Naive thymus-derived CD4-positive, alpha-beta T cell (primary cell): ENCODE measurements around the gene AMBP. TPM values are rescaled to one million over a fixed set of nuclear protein-coding genes. Genes with fewer than 3 reads are reported as not detected.
A peak's percentile ranks its signal among the peaks of the same experiment; 100 is the strongest.

Source experiments
- ATAC-seq: fragments of 150-1000 bp; cut with Tn5 transposase; 2 replicates; pipeline ENCODE4 v1.10.0; 2021; ENCODE audit warnings: mild to moderate bottlenecking, moderate library complexity
- CTCF ChIA-PET: fragments of 350-600 bp; sonication (Branson Sonifier 250); formaldehyde crosslinking; loops from one replicate; lab custom pipeline; 2021; ENCODE audit warnings: antibody characterized with exemption; lab: Charles Lee
- POLR2A ChIA-PET: fragments of 350-600 bp; sonication (Branson Sonifier 250); formaldehyde crosslinking; loops from one replicate; lab custom pipeline; 2021; ENCODE audit warnings: antibody characterized with exemption, inconsistent platforms; lab: Charles Lee
- DNase-seq, 9 donors: peaks; one replicate each; pipeline versions ENCODE4 v3.0.0 to v3.0.0-alpha.2; 2020 to 2022; ENCODE audit warnings: mixed read lengths in 1 of 9
- H3K27ac ChIP-seq: one replicate; pipeline ENCODE4 v1.7.0; 2013; ENCODE audit warnings: mild to moderate bottlenecking, low read depth, low read length, moderate library complexity
- H3K27me3 ChIP-seq, 2 donors: one replicate each; pipeline ENCODE4 v1.7.0; 2013; ENCODE audit warnings: low read length in 2 of 2, mild to moderate bottlenecking in 2 of 2, moderate library complexity in 2 of 2; ENCODE audit not compliant: control insufficient read depth in 2 of 2, insufficient read depth in 2 of 2
- H3K36me3 ChIP-seq, 3 experiments: 1 replicate in 2 of 3; 2 replicates in 1 of 3; pipeline ENCODE4 v1.7.0; 2013; ENCODE audit warnings: low read length in 3 of 3, mild to moderate bottlenecking in 3 of 3, moderate library complexity in 1 of 3; ENCODE audit not compliant: insufficient read depth in 3 of 3, control insufficient read depth in 2 of 3
- H3K4me1 ChIP-seq, 2 donors: one replicate each; pipeline ENCODE4 v1.7.0; 2013; ENCODE audit warnings: low read length in 2 of 2, mild to moderate bottlenecking in 2 of 2, moderate library complexity in 1 of 2; ENCODE audit not compliant: control insufficient read depth in 2 of 2, insufficient read depth in 2 of 2
- H3K4me3 ChIP-seq: 2 replicates; pipeline ENCODE4 v1.7.0; 2013; ENCODE audit warnings: mild to moderate bottlenecking, low read length
- H3K9me3 ChIP-seq, 3 experiments: 1 replicate in 2 of 3; 2 replicates in 1 of 3; pipeline ENCODE4 v1.7.0; 2013; ENCODE audit warnings: low read length in 3 of 3; ENCODE audit not compliant: control insufficient read depth in 2 of 3
- H3K27ac Mint-ChIP-seq, 9 donors: one replicate each; pipeline ENCODE4 v1.8.0; 2020 to 2022; ENCODE audit warnings: mixed read lengths in 9 of 9, mild to moderate bottlenecking in 8 of 9, moderate library complexity in 5 of 9, inconsistent platforms in 2 of 9
- H3K27me3 Mint-ChIP-seq, 5 donors: one replicate each; pipeline ENCODE4 v1.8.0; 2021 to 2022; ENCODE audit warnings: mixed read lengths in 5 of 5, mild to moderate bottlenecking in 1 of 5
- H3K36me3 Mint-ChIP-seq, 5 donors: one replicate each; pipeline ENCODE4 v1.8.0; 2020 to 2022; ENCODE audit warnings: mixed read lengths in 5 of 5, mild to moderate bottlenecking in 3 of 5, inconsistent platforms in 1 of 5
- H3K4me1 Mint-ChIP-seq, 7 donors: one replicate each; pipeline ENCODE4 v1.8.0; 2020 to 2022; ENCODE audit warnings: mixed read lengths in 7 of 7, mild to moderate bottlenecking in 3 of 7, inconsistent platforms in 1 of 7
- H3K4me3 Mint-ChIP-seq, 10 donors: one replicate each; pipeline ENCODE4 v1.8.0; 2020 to 2022; ENCODE audit warnings: mild to moderate bottlenecking in 10 of 10, mixed read lengths in 10 of 10, moderate library complexity in 6 of 10, inconsistent platforms in 2 of 10
- H3K9me3 Mint-ChIP-seq, 11 donors: one replicate each; pipeline ENCODE4 v1.8.0; 2020 to 2022; ENCODE audit warnings: mixed read lengths in 11 of 11, mild to moderate bottlenecking in 4 of 11, inconsistent platforms in 1 of 11, moderate library complexity in 1 of 11
- intact Hi-C, 2 donors: fragments of 100-400 bp; cut with micrococcal nuclease; formaldehyde crosslinking; loops; one replicate each; pipeline ENCODE4 v1.15.1; 2023
- polyA plus RNA-seq, 2 donors: library from polyadenylated mRNA; unstranded; fragments of 300-500 nt; fragmentation: Illumina TruSeq; gene quantifications; one replicate each; pipeline ENCODE4 v1.2.3, GENCODE V29; 2021
- total RNA-seq, 6 experiments: library from RNA in 5 of 6; stranded (reverse) in 5 of 6; gene quantifications; 1 replicate in 5 of 6; 2 replicates in 1 of 6; pipeline ENCODE4 v1.2.3 and lab custom pipeline; 2021 to 2026

Gene AMBP
- total and polyA plus RNA-seq, 7 experiments from 2014 or later, result not detected

- H3K4me3 Mint-ChIP-seq, result no peak overlapping the region
- ChIA-PET POLR2A (no interaction called here), CTCF (no interaction called here)
- H3K27ac Mint-ChIP-seq, result no peak overlapping the region
- Histone ChIP-seq H3K27me3 (no peaks in the 10 kb centered on the region), H3K36me3 (no peaks in the 10 kb centered on the region), H3K4me1 (no peaks in the 10 kb centered on the region), H3K27ac (no peak overlapping the region), H3K9me3 (no peaks in the 10 kb centered on the region), H3K4me3 (no peak overlapping the region)
- peaks cover 7 to 30% (median 14%) of the 10 kb centered on the region in 5 donors for H3K27me3 Mint-ChIP-seq
- ATAC-seq (no peak), DNase-seq (no peak)
- H3K4me1 Mint-ChIP-seq, result peaks cover 0 to 3% (median 0%) of the 10 kb centered on the region in 7 donors
- H3K36me3 Mint-ChIP-seq, result no peaks in the 10 kb centered on the region
- intact Hi-C loops, result no loop called here
- peaks cover 0 to 2% (median 0%) of the 10 kb centered on the region in 11 donors for H3K9me3 Mint-ChIP-seq
Measured at GRCh38 chr9:114112325-114112724, 34.2 kb upstream of the AMBP start.

- ChIA-PET CTCF (interaction anchor here (1.4 kb wide), 1 partner anchor 181 kb away, joined by 5 read pairs; no protein-coding TSS in a partner anchor), POLR2A (no interaction called here)
- Mint-ChIP-seq H3K27ac (no peak overlapping the region), H3K4me3 (no peak overlapping the region), H3K9me3 (peaks cover 0 to 2% (median 0%) of the 10 kb centered on the region in 11 donors), H3K4me1 (peaks cover 0 to 3% (median 0%) of the 10 kb centered on the region in 7 donors), H3K27me3 (peaks cover 3 to 27% (median 15%) of the 10 kb centered on the region in 5 donors), H3K36me3 (no peaks in the 10 kb centered on the region)
- intact Hi-C loops, result no loop called here
- DNase-seq (no peak), ATAC-seq (no peak)
- Histone ChIP-seq H3K4me3 (no peak overlapping the region), H3K27me3 (no peaks in the 10 kb centered on the region), H3K9me3 (no peaks in the 10 kb centered on the region), H3K4me1 (no peaks in the 10 kb centered on the region), H3K36me3 (no peaks in the 10 kb centered on the region), H3K27ac (no peak overlapping the region)
Measured at GRCh38 chr9:114110180-114110579, 32.1 kb upstream of the AMBP start.

DNA sequence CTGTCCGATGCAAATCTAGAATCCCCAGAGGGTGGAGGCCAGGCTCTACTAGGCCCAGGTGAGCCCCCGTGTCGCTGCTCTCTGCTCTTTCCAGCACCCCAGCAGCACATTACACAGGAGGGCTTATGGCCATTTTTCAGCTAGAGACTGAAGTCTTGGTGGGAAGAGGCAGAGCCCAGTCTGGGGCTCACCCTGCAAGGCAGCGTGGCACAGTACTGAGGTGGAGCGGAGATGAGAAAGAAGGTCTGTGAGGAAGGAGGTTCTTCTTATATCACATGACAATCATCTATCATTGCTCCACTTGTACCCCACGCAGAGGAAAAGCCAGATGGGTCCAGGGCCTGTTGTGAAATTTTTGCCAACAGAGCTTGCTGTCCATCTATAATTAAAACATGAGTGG, 31.0 kb upstream of the AMBP start:
- no peak for ATAC-seq
- H3K27ac Mint-ChIP-seq, result no peak overlapping the region
- Histone ChIP-seq H3K27ac (no peak overlapping the region), H3K4me1 (no peaks in the 10 kb centered on the region), H3K36me3 (no peaks in the 10 kb centered on the region), H3K4me3 (no peak overlapping the region), H3K9me3 (no peaks in the 10 kb centered on the region), H3K27me3 (no peaks in the 10 kb centered on the region)
- peaks cover 3 to 27% (median 17%) of the 10 kb centered on the region in 5 donors for H3K27me3 Mint-ChIP-seq
- ChIA-PET CTCF (interaction anchor here (1.4 kb wide), 1 partner anchor 182 kb away, joined by 5 read pairs; no protein-coding TSS in a partner anchor), POLR2A (no interaction called here)
- no peak overlapping the region for H3K4me3 Mint-ChIP-seq
- peaks cover 0 to 2% (median 0%) of the 10 kb centered on the region in 11 donors for H3K9me3 Mint-ChIP-seq
- peaks cover 0 to 3% (median 0%) of the 10 kb centered on the region in 7 donors for H3K4me1 Mint-ChIP-seq
- DNase-seq, result no peak
- intact Hi-C loops, result loop anchor here in 1 of 2 donors (5.0 kb wide), 1 partner anchor 48 kb away; the partner anchor contains the start of gene COL27A1
- H3K36me3 Mint-ChIP-seq, result no peaks in the 10 kb centered on the region

GRCh38 chr9:114108016-114108833, 30.1 kb upstream of the AMBP start:
- Histone ChIP-seq H3K27ac (no peak overlapping the region), H3K4me3 (no peak overlapping the region), H3K9me3 (no peaks in the 10 kb centered on the region), H3K4me1 (no peaks in the 10 kb centered on the region), H3K36me3 (no peaks in the 10 kb centered on the region), H3K27me3 (no peaks in the 10 kb centered on the region)
- H3K27me3 Mint-ChIP-seq, result peaks cover 3 to 23% (median 11%) of the 10 kb centered on the region in 5 donors
- peaks cover 0 to 3% (median 0%) of the 10 kb centered on the region in 7 donors for H3K4me1 Mint-ChIP-seq
- peak overlapping the region in 1 of 9 donors; percentile 78 for H3K27ac Mint-ChIP-seq
- no peak overlapping the region for H3K4me3 Mint-ChIP-seq
- no peaks in the 10 kb centered on the region for H3K36me3 Mint-ChIP-seq
- ATAC-seq, result peak; percentile 74
- H3K9me3 Mint-ChIP-seq, result peaks cover 0 to 2% (median 0%) of the 10 kb centered on the region in 11 donors
- intact Hi-C loops, result loop anchor here (1.0 to 5.0 kb wide), 2 partner anchors 49 to 183 kb away; partner anchors contain the start of gene COL27A1 (in 1 of the 2)
- peak in 8 of 9 donors; percentile 10 to 70 (median 32) for DNase-seq
- ChIA-PET POLR2A (no interaction called here), CTCF (interaction anchor here (0.9 to 2.0 kb wide), 5 partner anchors 8 to 183 kb away, joined by 3 to 13 read pairs (median 3); partner anchors contain the start of gene COL27A1)

DNA sequence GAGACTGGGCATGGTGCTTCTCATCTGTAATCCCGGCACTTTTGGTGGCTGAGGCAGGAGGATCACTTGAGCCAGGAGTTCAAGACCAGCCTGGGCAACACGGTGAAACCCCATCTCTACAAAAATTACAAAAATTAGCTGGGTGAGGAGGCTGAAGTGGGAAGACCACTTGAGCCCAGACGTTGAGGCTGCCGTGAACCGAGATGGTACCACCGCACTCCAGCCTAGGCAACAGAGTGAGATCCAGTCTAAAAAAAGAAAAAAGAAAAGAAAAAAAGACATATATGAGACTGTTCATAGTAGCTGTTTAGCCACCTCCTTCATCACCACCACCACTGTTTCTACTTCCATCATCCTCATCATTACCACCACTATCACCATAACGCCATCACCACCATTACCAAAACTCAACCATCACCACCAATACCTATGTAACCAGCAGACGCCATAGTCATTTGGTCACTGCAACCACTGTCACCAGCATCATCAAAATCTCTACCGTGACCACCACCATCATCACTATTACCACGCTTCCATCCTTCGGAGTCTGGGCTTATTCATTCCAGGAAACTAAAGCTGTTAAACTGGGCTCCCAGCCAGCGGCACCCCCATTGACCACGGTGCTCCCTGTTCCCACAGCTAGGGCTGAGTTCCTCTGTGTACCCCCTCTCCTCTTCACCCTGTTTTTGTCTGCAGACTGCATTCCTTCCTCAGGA, 29.3 kb upstream of the AMBP start:
- Mint-ChIP-seq H3K36me3 (no peaks in the 10 kb centered on the region), H3K9me3 (peaks cover 0 to 6% (median 1%) of the 10 kb centered on the region in 11 donors), H3K4me1 (peaks cover 0 to 3% (median 0%) of the 10 kb centered on the region in 7 donors), H3K4me3 (no peak overlapping the region), H3K27me3 (peaks cover 0 to 26% (median 10%) of the 10 kb centered on the region in 5 donors), H3K27ac (peak overlapping the region in 1 of 9 donors; percentile 7)
- Histone ChIP-seq H3K9me3 (no peaks in the 10 kb centered on the region), H3K36me3 (no peaks in the 10 kb centered on the region), H3K4me3 (no peak overlapping the region), H3K27me3 (no peaks in the 10 kb centered on the region), H3K4me1 (no peaks in the 10 kb centered on the region), H3K27ac (no peak overlapping the region)
- ATAC-seq, result no peak
- CTCF ChIA-PET, result interaction anchor here (0.9 to 2.0 kb wide), 4 partner anchors 9 to 183 kb away, joined by 3 to 13 read pairs (median 4); partner anchors contain the start of gene COL27A1
- POLR2A ChIA-PET, result interaction anchor here (0.8 kb wide), 1 partner anchor 110 kb away, joined by 3 read pairs; no protein-coding TSS in a partner anchor
- DNase-seq, result no peak
- intact Hi-C loops, result loop anchor here (1.0 to 5.0 kb wide), 2 partner anchors 50 to 184 kb away; partner anchors contain the start of gene COL27A1 (in 1 of the 2)

GRCh38 chr9:114105236-114105635, 27.1 kb upstream of the AMBP start:
- H3K4me3 ChIP-seq, result no peak overlapping the region
- peaks cover 0 to 4% (median 0%) of the 10 kb centered on the region in 3 experiments for H3K9me3 ChIP-seq
- intact Hi-C loops, result loop anchor here in 1 of 2 donors (5.0 kb wide), 1 partner anchor 52 kb away; the partner anchor contains the start of gene COL27A1
- ATAC-seq, result no peak
- CTCF ChIA-PET, result no interaction called here
- H3K4me3 Mint-ChIP-seq, result no peak overlapping the region
- DNase-seq, result no peak
- no peaks in the 10 kb centered on the region for H3K27me3 ChIP-seq
- H3K9me3 Mint-ChIP-seq, result peaks cover 0 to 18% (median 6%) of the 10 kb centered on the region in 11 donors
- no peak overlapping the region for H3K27ac ChIP-seq
- POLR2A ChIA-PET, result no interaction called here
- no peak overlapping the region for H3K27ac Mint-ChIP-seq
- peaks cover 5 to 35% (median 11%) of the 10 kb centered on the region in 5 donors for H3K27me3 Mint-ChIP-seq
- no peaks in the 10 kb centered on the region for H3K36me3 ChIP-seq
- peaks cover 0 to 3% (median 0%) of the 10 kb centered on the region in 7 donors for H3K4me1 Mint-ChIP-seq
- peaks cover 0 to 7% (median 0%) of the 10 kb centered on the region in 5 donors for H3K36me3 Mint-ChIP-seq
- no peaks in the 10 kb centered on the region for H3K4me1 ChIP-seq
